ENCODE measurements around the gene AKAP6.

AKAP6 gene

GRCh38 chr14:32865827-32866376 is 536.8 kb downstream of the AKAP6 start:
- Histone ChIP-seq H3K4me3 (ENCODE audit: low read depth, low read length) (no peak overlapping the region), H3K36me3 (ENCODE audit: control insufficient read depth, insufficient read depth, low read length) (no peaks in the 10 kb centered on the region), H3K9me3 (ENCODE audit: control insufficient read depth, insufficient read depth, low read length) (no peaks in the 10 kb centered on the region), H3K27me3 (ENCODE audit: control insufficient read depth, insufficient read depth, low read length) (no peaks in the 10 kb centered on the region), H3K4me1 (ENCODE audit: control insufficient read depth, insufficient read depth, low read length) (no peaks in the 10 kb centered on the region), H3K9ac (ENCODE audit: low read depth, low read length) (no peak overlapping the region)

GRCh38 chr14:32883188-32883587 is 554.1 kb downstream of the AKAP6 start:
- Histone ChIP-seq H3K27me3 (ENCODE audit: control insufficient read depth, insufficient read depth, low read length) (no peaks in the 10 kb centered on the region), H3K4me1 (ENCODE audit: control insufficient read depth, insufficient read depth, low read length) (no peaks in the 10 kb centered on the region), H3K4me3 (ENCODE audit: low read depth, low read length) (no peak overlapping the region), H3K36me3 (ENCODE audit: control insufficient read depth, insufficient read depth, low read length) (no peaks in the 10 kb centered on the region), H3K9ac (ENCODE audit: low read depth, low read length) (no peak overlapping the region), H3K9me3 (ENCODE audit: control insufficient read depth, insufficient read depth, low read length) (no peaks in the 10 kb centered on the region)

Data from iPS-15b (cell line).